B cell (primary cell): ENCODE data around the gene CANX.

Experiments used
- EZH2 ChIP-seq: IDR thresholded peaks from 2 replicates; pipeline ENCODE4 v1.6.1; 2012; ENCODE audit warnings: borderline replicate concordance, low read depth, mild to moderate bottlenecking, moderate library complexity, low read length; ENCODE audit not compliant: insufficient read depth, poor library complexity, severe bottlenecking
- TF ChIP-seq, protein P1 (sequence below): fragments of 200-600 bp; IDR thresholded peaks from one replicate; pipeline ENCODE4 v1.8.0; 2022; ENCODE audit warnings: antibody characterized with exemption, mild to moderate bottlenecking

DNA sequence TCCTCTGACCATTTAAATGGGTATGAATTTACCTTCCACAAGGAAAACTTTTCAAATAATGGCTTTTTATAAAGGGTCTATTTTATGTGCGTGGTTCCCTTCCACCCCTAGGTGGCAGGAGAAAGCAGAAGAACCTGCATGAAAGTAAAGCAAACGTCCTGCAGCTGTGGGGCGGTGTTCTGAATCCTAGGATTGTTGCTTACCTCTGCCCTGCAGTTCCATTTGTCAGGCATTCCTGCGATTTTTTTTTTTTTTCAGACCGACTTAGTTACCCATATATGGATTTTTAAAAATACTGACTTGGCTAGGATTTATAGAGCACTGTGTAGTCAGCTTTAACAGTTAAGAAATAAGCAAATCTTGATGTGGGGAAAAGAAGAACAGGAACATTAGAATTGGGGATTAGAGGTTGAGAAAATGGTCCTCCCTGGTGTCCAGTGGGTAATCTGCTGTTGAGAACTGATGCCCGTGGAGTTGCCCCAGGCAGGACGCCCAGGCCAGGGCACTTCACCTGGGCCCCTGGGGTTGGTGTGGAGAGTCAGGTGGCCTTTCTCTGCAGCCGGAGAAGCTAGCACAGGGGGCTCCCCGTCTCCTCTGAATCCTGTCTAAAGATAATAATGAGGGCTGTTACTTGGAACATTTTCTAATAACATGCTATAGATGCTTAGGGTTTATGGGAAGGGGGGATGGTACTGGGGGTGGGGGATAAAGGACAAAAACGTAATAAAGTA lies 64.6 kb downstream of the CANX start:
- TF ChIP-seq, protein P1, sequence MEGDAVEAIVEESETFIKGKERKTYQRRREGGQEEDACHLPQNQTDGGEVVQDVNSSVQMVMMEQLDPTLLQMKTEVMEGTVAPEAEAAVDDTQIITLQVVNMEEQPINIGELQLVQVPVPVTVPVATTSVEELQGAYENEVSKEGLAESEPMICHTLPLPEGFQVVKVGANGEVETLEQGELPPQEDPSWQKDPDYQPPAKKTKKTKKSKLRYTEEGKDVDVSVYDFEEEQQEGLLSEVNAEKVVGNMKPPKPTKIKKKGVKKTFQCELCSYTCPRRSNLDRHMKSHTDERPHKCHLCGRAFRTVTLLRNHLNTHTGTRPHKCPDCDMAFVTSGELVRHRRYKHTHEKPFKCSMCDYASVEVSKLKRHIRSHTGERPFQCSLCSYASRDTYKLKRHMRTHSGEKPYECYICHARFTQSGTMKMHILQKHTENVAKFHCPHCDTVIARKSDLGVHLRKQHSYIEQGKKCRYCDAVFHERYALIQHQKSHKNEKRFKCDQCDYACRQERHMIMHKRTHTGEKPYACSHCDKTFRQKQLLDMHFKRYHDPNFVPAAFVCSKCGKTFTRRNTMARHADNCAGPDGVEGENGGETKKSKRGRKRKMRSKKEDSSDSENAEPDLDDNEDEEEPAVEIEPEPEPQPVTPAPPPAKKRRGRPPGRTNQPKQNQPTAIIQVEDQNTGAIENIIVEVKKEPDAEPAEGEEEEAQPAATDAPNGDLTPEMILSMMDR, result peak; percentile 96
- TF ChIP-seq EZH2, result no peak
